ENCODE data around the gene PI3. TPM values are rescaled to one million over a fixed set of nuclear protein-coding genes. Genes with fewer than 3 reads are reported as not detected.

Gene PI3
- total RNA-seq, 6 experiments from 2014 or later: not detected

- H3K4me1 Mint-ChIP-seq (ENCODE audit: low read depth): peaks cover 2% of the 10 kb centered on the region; the same call in 1 of the 2 replicates
- no peak for DNase-seq
- no peak overlapping the region for H3K27ac Mint-ChIP-seq
- H3K36me3 Mint-ChIP-seq (ENCODE audit: low read depth): no peaks in the 10 kb centered on the region
- peaks cover 14% of the 10 kb centered on the region for H3K27me3 Mint-ChIP-seq (ENCODE audit: insufficient read depth)
- no peaks in the 10 kb centered on the region for H3K9me3 Mint-ChIP-seq
- no peak for TF ChIP-seq CTCF (IDR thresholded peaks at IDR 0.05)
- H3K4me3 Mint-ChIP-seq: no peak overlapping the region
Observed at GRCh38 chr20:45176526-45177267, 2.0 kb downstream of the PI3 start.

GRCh38 chr20:45179166-45179565 lies 4.5 kb downstream of the PI3 start:
- H3K27me3 Mint-ChIP-seq (ENCODE audit: insufficient read depth): peaks cover 17% of the 10 kb centered on the region
- H3K4me3 Mint-ChIP-seq: no peak overlapping the region
- no peak overlapping the region for H3K27ac Mint-ChIP-seq
- DNase-seq: no peak
- no peak for TF ChIP-seq CTCF (IDR thresholded peaks at IDR 0.05)
- peaks cover 8% of the 10 kb centered on the region; the same call in 1 of the 2 replicates for H3K4me1 Mint-ChIP-seq (ENCODE audit: low read depth)
- H3K9me3 Mint-ChIP-seq: no peaks in the 10 kb centered on the region
- no peaks in the 10 kb centered on the region for H3K36me3 Mint-ChIP-seq (ENCODE audit: low read depth)

GRCh38 chr20:45181639-45182038 lies 6.9 kb downstream of the PI3 start:
- Mint-ChIP-seq H3K9me3 (no peaks in the 10 kb centered on the region), H3K4me1 (ENCODE audit: low read depth) (peaks cover 8% of the 10 kb centered on the region; the same call in 1 of the 2 replicates), H3K36me3 (ENCODE audit: low read depth) (no peaks in the 10 kb centered on the region), H3K27ac (no peak overlapping the region), H3K27me3 (ENCODE audit: insufficient read depth) (peaks cover 18% of the 10 kb centered on the region), H3K4me3 (no peak overlapping the region)
- DNase-seq: no peak
- TF ChIP-seq CTCF (IDR thresholded peaks at IDR 0.05): no peak

- H3K4me3 Mint-ChIP-seq: no peak overlapping the region
- no peak for DNase-seq
- no peak overlapping the region for H3K27ac Mint-ChIP-seq
- peaks cover 18% of the 10 kb centered on the region for H3K27me3 Mint-ChIP-seq (ENCODE audit: insufficient read depth)
- no peaks in the 10 kb centered on the region for H3K36me3 Mint-ChIP-seq (ENCODE audit: low read depth)
- no peak for TF ChIP-seq CTCF (IDR thresholded peaks at IDR 0.05)
- H3K9me3 Mint-ChIP-seq: no peaks in the 10 kb centered on the region
- peaks cover 8% of the 10 kb centered on the region; the same call in 1 of the 2 replicates for H3K4me1 Mint-ChIP-seq (ENCODE audit: low read depth)
Observed at GRCh38 chr20:45183084-45183483, 8.4 kb downstream of the PI3 start.

GRCh38 chr20:45187693-45188092 lies 13.0 kb downstream of the PI3 start:
- no peak overlapping the region for H3K27ac Mint-ChIP-seq
- no peak for DNase-seq
- H3K27me3 Mint-ChIP-seq (ENCODE audit: insufficient read depth): peaks cover 5% of the 10 kb centered on the region
- no peak for TF ChIP-seq CTCF (IDR thresholded peaks at IDR 0.05)
- H3K4me3 Mint-ChIP-seq: no peak overlapping the region
- H3K9me3 Mint-ChIP-seq: no peaks in the 10 kb centered on the region
- H3K4me1 Mint-ChIP-seq (ENCODE audit: low read depth): no peaks in the 10 kb centered on the region
- no peaks in the 10 kb centered on the region for H3K36me3 Mint-ChIP-seq (ENCODE audit: low read depth)
